Activated CD4-positive, alpha-beta T cell treated with anti-CD3 and anti-CD28 coated beads, Interleukin-2, Interleukin-6, amounts not matched to agents 100 ng/mL and 50 ng/mL, durations not matched to agents 16 hours and 8 hours (primary cell): Measurements from ENCODE around the gene ZP4.

ENCODE experiments used
- DNase-seq: peaks from one replicate; pipeline ENCODE4 v3.0.0-alpha.2; 2020

ZP4 gene, protein sequence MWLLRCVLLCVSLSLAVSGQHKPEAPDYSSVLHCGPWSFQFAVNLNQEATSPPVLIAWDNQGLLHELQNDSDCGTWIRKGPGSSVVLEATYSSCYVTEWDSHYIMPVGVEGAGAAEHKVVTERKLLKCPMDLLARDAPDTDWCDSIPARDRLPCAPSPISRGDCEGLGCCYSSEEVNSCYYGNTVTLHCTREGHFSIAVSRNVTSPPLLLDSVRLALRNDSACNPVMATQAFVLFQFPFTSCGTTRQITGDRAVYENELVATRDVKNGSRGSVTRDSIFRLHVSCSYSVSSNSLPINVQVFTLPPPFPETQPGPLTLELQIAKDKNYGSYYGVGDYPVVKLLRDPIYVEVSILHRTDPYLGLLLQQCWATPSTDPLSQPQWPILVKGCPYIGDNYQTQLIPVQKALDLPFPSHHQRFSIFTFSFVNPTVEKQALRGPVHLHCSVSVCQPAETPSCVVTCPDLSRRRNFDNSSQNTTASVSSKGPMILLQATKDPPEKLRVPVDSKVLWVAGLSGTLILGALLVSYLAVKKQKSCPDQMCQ

DNA sequence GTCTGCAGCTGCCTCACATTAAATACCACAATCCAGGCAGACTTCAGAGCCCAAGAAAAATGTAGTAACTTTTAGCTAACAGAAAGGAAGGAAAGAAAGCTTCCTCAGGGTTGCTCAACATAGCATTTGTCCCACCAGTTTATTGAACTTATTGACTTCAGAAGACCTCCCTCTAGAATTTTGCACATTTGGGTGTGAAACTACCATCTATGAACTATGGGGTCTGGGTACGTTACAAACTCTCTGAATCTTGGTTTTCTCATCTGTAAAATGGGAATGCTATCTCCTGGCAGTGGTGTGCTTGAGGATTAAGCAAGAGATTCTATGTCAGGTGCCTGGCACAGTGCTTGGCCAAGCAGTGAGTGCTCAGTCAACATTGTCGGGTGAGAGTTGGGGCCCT, at the start of gene ZP4:
ZP4 (minus strand) TSS at position 101 of the 400 bp plus-strand sequence. CDS start 287 bp downstream, outside the sequence.
- no peak for DNase-seq

DNA sequence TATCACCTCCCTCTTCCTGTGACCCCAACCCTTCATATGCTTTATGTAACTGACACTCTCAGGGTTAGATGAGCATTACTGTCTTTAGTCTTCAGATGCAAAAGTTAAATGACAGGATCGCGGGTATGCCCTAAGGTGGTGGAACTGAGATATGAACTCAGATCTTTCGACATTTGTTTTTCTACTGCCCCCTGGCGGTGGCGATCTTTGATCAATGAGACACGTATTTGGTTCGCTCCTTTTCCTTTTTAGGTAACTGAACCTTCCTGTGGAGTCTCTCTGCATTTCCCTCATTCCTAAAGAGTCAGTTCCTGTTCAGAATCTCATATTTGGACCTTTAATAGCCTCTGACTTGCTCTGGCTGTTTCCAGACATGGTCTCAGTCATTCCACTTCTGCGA, 47.8 kb upstream of the ZP4 start:
- peak; percentile 1 for DNase-seq

DNA sequence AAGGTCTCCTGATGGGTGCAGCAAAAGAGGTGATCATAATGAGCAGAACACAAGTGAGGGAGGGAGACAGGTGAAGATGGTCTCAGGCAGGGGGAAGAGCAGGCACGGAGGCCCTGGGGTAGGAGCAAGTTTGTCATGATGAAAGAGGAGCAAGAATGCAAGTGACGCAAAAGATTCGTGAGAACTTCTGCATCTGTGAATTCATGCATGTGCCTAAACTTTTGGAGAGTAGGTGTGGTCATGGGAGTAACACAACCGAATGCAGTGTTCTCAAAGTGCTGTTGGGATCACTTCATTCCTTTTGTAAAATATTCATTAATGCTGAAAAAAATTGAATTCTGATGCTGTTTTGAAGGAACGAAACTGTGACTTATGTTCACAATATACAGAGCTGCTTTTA, 47.3 kb upstream of the ZP4 start:
- no peak for DNase-seq

DNA sequence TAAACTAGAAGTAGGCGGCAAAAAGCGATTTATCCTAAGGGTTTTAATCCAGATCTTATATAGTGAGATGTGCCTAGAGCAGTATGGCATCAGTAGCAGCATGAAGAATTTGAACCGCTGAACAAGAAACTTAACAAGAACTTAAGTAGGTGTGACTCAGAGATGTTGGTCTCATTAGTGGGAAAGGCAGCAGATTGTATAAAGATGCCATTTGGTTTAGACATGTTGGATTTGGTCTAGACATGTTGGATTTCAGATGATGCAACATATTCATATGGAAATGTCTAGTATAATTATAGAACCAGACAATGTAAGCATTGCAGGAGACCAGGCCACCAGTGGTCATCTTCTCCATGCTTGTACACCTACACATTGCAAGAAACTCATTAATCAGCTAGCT, 42.1 kb upstream of the ZP4 start:
- DNase-seq, result no peak

DNA sequence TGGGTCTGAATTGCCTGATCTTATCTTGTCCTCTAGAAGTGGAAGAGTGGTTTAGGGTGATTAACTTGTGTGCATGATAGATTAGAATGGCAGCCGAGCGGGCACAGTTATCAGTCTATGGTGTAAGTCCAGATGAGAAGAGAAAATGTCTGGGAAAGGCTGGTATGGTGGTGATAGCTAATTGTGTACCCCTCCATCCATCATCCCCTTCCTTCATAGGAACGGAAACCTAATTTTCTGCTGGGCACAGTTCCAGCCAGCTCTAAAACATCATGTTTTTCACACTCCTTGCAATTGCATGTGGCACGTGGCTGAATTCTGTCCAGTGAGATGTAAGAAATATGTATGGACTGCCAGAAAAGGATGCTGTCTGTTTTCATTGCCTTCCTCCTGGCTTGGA, 40.9 kb upstream of the ZP4 start:
- DNase-seq, result no peak

DNA sequence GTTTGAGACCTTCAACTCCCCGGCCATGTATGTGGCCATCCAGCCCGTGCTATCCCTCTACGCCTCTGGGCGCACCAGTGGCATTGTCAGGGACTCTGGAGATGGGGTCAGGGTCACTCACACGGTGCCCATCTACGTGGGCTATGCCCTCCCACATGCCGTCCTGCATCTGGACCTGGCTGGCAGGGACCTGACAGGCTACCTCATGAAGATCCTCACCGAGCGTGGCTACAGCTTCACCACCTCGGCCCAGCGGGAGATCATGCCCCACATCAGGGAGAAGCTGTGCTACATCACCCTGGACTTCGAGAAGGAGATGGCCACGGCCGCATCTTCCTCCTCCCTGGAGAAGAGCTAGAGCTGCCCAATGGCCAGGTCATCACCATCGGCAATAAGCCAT, 36.5 kb upstream of the ZP4 start:
- DNase-seq, result no peak

DNA sequence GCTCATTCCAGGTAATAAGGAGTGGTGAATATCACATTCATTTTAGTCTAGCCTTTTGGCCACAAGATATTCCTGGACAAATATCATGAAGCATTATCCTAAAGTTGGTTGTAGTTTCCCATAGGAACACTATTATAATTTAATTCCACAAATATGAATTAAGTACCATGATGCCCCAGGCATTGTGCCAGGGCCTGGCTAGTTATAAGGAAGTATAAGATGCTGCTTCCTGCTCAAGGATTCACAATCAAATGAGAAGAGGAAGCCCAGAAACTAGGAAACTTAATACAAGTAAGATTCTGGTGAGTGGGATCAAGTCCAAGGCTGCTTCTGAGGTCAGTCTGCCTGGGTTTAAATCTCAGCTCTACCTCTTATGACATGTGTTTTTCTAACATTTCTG, 30.6 kb upstream of the ZP4 start:
- no peak for DNase-seq

DNA sequence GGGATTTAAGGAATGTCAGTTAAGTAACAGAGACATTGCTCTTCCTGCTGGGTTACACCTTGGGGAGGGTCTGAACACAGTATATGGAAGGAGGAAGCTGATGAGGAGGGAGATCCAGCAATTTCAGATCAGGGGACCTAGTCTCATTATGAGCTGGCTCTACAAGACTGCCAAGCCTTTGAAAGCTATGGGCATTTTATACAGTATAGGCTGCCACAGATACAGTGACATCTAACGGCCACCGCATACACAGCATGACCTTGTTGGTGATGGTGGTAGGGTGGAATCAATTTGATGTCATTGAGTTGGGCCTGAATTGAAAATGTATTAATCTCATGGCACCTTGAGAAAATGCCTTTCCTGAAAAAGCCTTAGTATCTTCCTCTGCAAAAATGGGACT, 22.6 kb upstream of the ZP4 start:
- no peak for DNase-seq

DNA sequence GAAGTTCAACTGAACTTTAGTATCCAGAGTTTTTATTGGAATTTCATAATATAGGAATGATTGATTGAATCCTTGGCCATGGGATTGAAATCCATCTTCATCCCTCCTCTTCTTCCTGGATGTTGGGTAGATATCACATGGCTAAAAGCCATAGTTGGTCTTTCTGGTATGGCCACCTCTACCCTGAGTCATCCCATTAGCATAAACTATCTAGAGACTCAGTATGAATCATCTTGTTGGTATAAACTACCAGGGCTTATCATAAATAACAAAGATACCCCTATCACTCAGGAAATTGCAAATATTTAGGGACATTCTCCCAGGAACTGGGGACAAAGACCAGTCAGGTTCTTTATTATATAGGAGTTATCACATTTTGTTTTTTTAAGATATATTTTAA, 21.2 kb upstream of the ZP4 start:
- no peak for DNase-seq

DNA sequence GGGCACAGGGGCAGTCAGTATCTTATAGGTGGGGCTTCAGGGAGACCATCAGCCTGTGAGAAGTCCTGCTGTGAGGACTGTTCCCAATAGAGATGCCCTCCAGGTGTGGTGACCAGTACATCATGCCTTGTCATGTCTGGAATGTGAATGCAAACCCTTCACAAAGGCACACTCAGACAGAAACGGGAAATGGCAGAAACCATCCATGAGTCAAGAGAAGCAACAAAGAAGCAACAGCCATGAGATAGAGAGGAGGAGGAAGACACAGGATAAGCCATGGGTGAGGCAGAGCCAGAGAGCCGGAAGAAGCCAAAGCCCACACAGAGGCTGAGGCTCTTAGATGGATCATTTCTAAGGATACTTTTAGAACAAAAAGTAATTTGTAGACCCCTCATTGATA, 20.1 kb upstream of the ZP4 start:
- DNase-seq, result no peak

DNA sequence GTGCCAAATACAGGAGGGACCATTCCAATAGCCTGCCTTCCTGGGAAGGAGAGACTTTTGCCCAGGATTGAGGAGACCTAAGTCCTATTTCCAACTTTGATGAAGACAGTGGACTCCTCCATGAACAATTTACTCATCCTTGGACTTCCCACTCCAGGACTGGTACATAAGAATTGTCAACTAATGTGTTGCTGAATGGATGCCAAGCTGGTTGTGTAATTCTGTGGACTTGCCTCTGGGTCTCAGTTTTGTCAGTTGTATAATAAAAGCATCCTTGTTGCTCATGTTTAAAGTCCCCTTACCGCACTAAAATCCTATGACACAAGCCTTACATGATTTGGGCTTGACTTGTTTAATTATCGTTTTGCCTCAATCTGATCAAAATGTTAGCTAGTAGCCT, 13.2 kb upstream of the ZP4 start:
- DNase-seq, result no peak

DNA sequence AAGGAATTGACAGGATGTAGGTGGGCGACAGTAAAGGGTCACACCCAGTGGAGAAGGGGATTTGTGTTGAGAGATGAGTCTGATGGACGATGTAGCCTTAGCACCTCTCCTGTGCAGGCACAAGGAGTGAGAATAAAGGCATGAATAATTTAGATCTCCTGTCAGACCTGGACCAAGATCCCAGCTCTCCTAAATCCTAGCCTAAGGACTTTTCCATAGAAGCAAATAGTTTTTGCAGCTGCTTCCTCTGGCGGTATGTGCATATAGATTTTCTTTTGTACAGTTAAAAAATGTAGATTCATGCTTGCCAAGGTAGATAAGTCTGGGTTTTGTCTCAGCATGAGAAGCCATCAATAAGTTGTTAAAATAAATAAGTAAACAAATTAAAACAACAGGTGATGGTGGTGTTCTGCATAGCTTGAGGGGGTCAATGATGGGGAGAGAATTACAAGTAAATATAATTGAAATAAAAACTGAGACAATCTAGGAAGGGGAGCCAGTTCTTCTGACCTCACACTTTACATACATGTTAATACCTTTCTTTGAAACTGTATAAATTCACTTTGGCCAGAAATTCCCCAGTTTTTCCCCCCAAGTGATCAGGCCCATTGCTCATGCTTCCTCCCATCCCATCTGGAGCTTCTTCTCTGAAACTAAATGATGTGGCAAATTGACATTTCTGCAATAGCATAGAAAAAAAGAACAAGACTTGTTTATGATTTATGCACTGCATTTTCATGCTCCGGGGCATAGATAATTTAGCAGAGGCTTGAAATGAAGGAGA, 12.4 kb upstream of the ZP4 start:
- no peak for DNase-seq

DNA sequence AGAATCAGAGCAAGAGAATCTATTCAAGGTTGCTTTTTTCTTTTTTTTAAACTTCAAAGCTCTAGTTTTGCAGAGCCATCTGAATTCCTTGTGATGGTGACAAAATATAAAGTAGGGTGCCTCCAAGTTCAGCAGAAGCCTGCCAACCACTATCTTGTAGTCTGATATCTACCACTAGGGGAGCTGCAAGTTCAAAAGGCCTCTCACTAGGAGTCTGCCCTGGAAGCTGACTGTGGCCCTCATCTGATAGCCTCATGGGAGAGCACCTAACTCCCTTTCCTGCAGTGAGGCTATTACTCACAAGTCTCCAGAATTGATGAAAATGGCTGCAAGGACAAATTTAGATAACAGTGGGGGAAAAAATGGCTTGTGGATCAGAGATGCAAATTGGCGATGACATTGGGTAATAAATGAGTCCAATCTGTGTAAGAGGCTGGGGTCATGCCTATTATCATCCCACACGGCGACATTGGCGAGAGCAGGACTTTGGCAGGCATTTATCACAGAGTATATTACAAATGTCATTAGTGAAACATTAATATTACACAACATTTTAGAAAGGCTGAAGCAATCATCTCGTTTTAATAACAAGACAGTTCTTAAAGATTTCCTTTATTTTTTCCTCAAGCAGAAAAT, 10.7 kb upstream of the ZP4 start:
- peak; percentile 3 for DNase-seq

DNA sequence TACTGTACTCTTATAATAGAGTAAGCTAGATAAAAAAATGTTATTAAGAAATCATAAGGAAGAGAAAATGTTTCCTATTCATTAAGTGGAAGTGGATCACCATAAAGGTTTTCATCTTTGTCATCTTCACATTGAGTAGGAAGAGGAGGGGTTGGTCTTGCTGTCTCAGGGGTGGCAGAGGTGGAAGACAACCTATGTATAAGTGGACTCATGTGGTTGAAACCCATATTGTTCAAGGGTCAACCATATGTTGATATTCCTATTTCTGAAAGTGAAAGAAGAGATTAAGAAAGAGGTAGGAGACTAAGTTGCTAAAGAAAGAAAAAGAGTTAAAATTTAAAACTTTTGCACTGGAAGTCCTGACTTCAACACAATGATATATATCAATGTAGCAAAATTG, 4.9 kb upstream of the ZP4 start:
- DNase-seq, result no peak

DNA sequence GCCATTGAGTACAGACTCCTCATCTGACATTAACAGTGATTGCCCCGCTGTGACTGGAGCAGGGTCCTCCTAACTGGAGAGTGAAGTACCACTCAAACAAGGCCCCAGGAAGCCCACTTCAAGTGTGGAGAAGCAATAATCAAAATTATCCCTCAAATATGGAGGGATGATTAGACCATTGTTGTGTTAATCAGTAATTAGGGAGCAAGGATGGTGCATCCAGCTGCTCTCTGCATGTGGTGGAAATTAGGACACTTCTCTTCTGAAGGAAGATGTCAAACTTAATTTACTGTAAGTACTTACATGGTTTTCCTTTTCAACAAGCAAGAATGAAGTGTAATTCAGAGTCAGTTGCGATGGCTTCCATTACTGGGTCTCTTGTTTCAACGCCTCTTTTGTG, 3.4 kb upstream of the ZP4 start:
- no peak for DNase-seq

DNA sequence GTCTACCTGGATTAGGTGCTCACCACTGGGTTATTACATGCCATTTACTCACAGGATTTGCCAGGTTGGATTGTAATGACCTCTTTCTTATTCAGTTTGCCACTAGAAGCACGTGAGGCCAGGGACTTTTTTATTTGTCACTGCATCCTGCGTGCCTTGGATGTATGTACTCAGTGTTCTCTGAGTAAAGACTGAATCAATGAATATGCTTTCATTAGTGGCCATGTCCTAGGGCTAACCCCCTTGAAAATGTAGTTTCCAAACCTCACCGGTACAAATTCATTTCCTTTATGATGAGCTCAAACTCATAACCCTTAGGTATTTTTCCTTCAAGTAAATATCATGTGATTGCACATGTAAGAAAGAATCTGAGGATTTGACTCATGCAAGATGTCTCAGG, 1.3 kb upstream of the ZP4 start:
- DNase-seq, result no peak

DNA sequence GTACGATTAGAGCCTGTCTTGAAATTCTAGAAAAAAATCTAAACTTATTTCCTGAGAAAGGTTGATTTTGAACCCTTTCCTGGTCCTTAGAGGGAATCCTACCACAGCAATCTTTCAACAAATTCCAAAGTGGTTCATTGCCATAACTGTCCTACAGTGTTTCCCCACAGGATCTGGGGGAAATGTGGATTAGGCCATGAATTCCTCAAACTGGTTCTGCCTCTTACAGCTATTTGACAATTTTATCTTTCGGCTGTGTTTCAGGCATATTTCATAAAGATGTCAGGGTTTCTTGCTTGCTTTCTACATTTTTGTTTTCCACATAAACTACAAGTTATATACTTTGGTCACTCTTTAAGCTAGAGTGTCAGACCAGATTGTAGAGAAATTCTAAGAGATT, 544 bp upstream of the ZP4 start:
- DNase-seq, result no peak

DNA sequence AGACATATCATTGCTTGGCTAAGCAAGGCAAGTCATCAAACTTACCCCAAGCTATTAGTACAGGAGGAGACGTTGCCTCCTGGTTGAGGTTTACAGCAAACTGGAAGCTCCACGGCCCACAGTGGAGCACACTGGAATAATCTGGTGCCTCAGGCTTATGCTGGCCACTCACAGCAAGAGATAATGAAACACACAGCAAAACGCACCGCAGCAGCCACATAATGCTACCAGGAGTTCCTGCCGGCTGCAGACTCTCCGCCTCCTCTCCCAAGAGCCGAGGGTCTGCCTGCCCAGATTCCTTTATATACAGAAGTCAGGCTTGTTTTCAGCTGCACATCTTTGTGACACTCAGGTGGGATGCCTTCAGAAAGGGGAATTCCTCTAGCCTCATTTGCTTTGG, 306 bp downstream of the ZP4 start:
- no peak for DNase-seq

DNA sequence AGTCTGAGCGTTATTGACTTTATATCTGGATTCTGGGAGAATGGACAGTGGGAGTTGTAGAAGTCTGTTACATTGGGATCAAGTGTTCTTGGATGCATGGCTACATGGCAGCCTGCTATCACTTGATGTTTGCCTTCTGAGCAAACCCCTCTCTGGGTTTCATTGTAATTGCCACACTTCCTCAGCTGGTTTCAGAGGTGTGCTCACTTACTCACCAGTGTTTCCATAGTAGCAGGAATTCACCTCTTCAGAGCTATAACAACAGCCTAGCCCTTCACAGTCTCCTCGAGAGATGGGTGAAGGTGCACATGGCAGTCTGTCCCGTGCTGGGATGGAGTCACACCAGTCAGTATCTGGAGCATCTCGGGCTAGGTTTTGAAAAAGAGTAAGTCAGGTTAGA, 2.6 kb downstream of the ZP4 start:
- DNase-seq, result no peak

DNA sequence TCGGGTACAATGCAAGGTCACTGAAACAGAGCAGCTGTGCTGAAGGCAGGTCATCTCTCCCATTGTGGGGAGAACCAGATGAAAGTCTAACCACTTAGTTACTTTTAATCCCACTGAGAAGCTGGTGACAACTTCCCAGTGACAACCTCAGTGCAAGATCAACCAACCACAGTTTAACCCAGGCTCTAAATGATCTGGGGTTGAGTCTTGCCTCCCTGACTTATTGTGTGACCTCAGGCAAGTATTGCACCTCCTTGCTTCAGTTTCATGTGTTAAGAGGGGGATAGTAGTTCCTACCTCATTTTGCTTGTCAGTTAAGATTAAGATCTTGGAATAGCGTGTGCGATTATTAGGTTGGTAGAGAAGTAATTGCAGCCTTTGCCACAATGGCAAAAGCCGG, 3.2 kb downstream of the ZP4 start:
- DNase-seq, result no peak

DNA sequence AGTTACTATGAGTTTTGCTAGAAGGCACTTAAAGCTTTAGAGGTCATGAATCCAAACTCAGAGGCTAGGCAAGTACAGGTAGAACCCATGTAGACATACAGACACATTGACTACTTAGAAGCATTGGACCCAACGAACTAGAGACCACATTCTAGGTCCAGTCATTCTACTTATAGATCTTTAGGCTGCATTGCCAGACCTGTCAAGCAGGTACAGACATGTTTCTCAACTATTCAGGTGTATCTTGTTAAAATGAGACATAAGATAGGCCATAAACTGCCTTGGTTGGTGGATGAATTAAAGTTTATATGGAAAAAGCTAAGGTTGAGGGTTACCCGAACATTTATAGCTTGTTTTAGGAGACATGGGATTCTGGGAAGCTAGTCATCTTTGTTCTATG, 6.5 kb downstream of the ZP4 start:
- no peak for DNase-seq

DNA sequence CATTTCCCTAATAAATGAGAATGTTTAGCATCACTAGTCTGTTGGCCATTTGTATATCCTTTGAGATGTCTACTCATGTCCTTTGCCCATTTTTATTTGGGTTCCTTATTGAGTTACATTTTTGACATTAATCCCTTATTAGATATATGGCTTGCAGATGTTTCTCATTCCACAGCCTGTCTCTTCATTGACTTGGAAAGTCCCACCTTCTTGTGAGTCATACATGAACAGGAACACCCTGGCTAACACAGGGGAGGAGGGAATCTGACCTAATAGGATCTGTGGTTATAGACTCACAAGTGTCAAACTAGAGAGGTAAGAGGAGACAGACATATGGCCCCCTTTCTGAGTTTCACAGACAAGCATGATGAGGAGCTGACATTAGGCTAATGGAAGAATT, 11.5 kb downstream of the ZP4 start:
- DNase-seq, result no peak

DNA sequence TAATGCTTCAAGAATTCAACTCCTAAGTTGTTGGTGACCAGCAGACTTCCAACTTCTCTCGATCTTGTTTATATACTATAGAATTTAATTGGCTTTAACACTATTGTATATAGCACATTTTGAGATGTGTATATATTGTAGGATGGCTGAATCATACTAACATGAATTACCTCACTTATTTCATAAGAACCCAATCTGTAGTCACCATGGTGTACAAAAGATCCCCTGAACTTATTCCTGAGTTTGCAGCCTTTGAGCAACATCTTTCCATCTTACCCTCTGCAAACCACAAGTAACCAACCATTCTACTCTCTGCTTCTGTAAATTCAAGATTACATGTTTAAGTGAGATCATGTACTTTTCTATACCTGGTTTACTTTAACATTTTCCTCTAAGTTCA, 12.3 kb downstream of the ZP4 start:
- no peak for DNase-seq

DNA sequence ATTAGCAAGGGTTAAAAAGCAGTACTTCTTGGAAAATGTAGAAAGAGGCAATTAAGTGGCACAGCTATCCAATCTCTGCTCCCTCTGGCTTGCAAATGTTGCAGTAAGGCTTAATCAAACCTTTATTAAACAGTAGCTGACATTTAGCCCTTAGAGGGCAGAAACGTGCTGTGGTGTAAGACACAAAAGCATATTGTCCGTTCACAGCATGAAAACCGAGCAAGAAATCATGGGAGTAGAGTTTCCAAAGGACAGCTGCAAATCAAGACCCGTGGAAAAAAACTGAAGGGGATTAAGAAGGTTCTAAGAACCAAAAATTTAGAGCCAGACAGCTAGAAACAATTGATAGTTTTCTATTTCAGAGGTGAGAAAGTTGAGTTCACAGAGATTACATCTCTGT, 13.1 kb downstream of the ZP4 start:
- no peak for DNase-seq
